ENCODE data around the gene C2. TPM values are rescaled to one million over a fixed set of nuclear protein-coding genes. Genes with fewer than 3 reads are reported as not detected.
A peak's percentile ranks its signal among the peaks of the same experiment; 100 is the strongest.
"Not testable (repeated sequence)": the region's sequence is repeated elsewhere in the genome, so short reads cannot be mapped to it uniquely, and the experiment has no call there.

The C2 gene
- polyA plus RNA-seq, 4 donors, result 3.6 to 5.6 (median 4.3) TPM

GRCh38 chr6:31898383-31899011 is 29.0 kb upstream of the C2 start:
- DNase-seq (ENCODE audit: low read depth in 4 of 4, low spot score in 3 of 4), result no peak

GRCh38 chr6:31899215-31899614 is 28.3 kb upstream of the C2 start:
- DNase-seq (ENCODE audit: low read depth in 4 of 4, low spot score in 3 of 4), result no peak

- DNase-seq (ENCODE audit: low read depth in 4 of 4, low spot score in 3 of 4), result no peak
Measured at GRCh38 chr6:31899882-31900722, 27.4 kb upstream of the C2 start.

- DNase-seq (ENCODE audit: low read depth in 4 of 4, low spot score in 3 of 4), result no peak
Measured at GRCh38 chr6:31900917-31901414, 26.6 kb upstream of the C2 start.

GRCh38 chr6:31901415-31901952 is 26.0 kb upstream of the C2 start:
- no peak for DNase-seq (ENCODE audit: low read depth in 4 of 4, low spot score in 3 of 4)

- peak; percentile 96 to 99 (median 96) for DNase-seq (ENCODE audit: low read depth in 4 of 4, low spot score in 3 of 4)
Measured at GRCh38 chr6:31901953-31902643, 25.4 kb upstream of the C2 start, which contains the start of gene ZBTB12. TSS of gene ZBTB12 (minus strand) at chr6:31902086. CDS start at chr6:31901305, 781 bp downstream.

GRCh38 chr6:31903957-31904356 is 23.6 kb upstream of the C2 start:
- DNase-seq (ENCODE audit: low read depth in 4 of 4, low spot score in 3 of 4), result no peak

- no peak for DNase-seq (ENCODE audit: low read depth in 4 of 4, low spot score in 3 of 4)
Measured at GRCh38 chr6:31905041-31905440, 22.5 kb upstream of the C2 start.

- DNase-seq (ENCODE audit: low read depth in 4 of 4, low spot score in 3 of 4), result no peak
Measured at GRCh38 chr6:31906122-31906521, 21.4 kb upstream of the C2 start.

- DNase-seq (ENCODE audit: low read depth in 4 of 4, low spot score in 3 of 4), result not testable (repeated sequence)
Measured at GRCh38 chr6:31906727-31907126, 20.8 kb upstream of the C2 start.

- DNase-seq (ENCODE audit: low read depth in 4 of 4, low spot score in 3 of 4), result no peak
Measured at GRCh38 chr6:31907158-31907813, 20.2 kb upstream of the C2 start.

- not testable (repeated sequence) for DNase-seq (ENCODE audit: low read depth in 4 of 4, low spot score in 3 of 4)
Measured at GRCh38 chr6:31908255-31908654, 19.3 kb upstream of the C2 start.

- no peak for DNase-seq (ENCODE audit: low read depth in 4 of 4, low spot score in 3 of 4)
Measured at GRCh38 chr6:31908791-31909190, 18.7 kb upstream of the C2 start.

- DNase-seq (ENCODE audit: low read depth in 4 of 4, low spot score in 3 of 4), result not testable (repeated sequence)
Measured at GRCh38 chr6:31909298-31909697, 18.2 kb upstream of the C2 start.

- no peak for DNase-seq (ENCODE audit: low read depth in 4 of 4, low spot score in 3 of 4)
Measured at GRCh38 chr6:31911826-31912585, 15.5 kb upstream of the C2 start.

GRCh38 chr6:31915351-31915750 is 12.2 kb upstream of the C2 start:
- DNase-seq (ENCODE audit: low read depth in 4 of 4, low spot score in 3 of 4), result no peak

- DNase-seq (ENCODE audit: low read depth in 4 of 4, low spot score in 3 of 4), result no peak
Measured at GRCh38 chr6:31915756-31916155, 11.8 kb upstream of the C2 start.

GRCh38 chr6:31918069-31918720 is 9.3 kb upstream of the C2 start:
- no peak for DNase-seq (ENCODE audit: low read depth in 4 of 4, low spot score in 3 of 4)

- no peak for DNase-seq (ENCODE audit: low read depth in 4 of 4, low spot score in 3 of 4)
Measured at GRCh38 chr6:31919624-31920303, 7.8 kb upstream of the C2 start.

Measured in right renal pelvis (tissue), 4 donors.